Keratinocyte (primary cell): ENCODE measurements around the gene ZNF605.
"Not testable (repeated sequence)": the region's sequence is repeated elsewhere in the genome, so short reads cannot be mapped to it uniquely, and the experiment has no call there.

Experiments used
- CTCF ChIP-seq, 3 experiments: IDR thresholded peaks in 1 of 3; conservative IDR thresholded peaks in 1 of 3; optimal IDR thresholded peaks in 1 of 3; 2 replicates in 2 of 3; 3 replicates in 1 of 3; pipeline versions ENCODE3 to v1.5.1; 2011; ENCODE audit warnings: low read length in 3 of 3, mild to moderate bottlenecking in 3 of 3, moderate library complexity in 2 of 3, control low read depth in 1 of 3, inconsistent platforms in 1 of 3; ENCODE audit not compliant: insufficient read depth in 2 of 3; ENCODE audit errors: extremely low read depth in 1 of 3
- EZH2 ChIP-seq: IDR thresholded peaks from one replicate; pipeline ENCODE4 v1.6.1; 2012; ENCODE audit warnings: inconsistent platforms, mild to moderate bottlenecking, low read length, moderate library complexity

GRCh38 chr12:132874620-132875019 lies 81.5 kb downstream of the ZNF605 start:
- not testable (repeated sequence) for TF ChIP-seq CTCF (optimal IDR thresholded peaks at IDR 0.05 in 1 of 3, IDR thresholded peaks at IDR 0.05 in 1 of 3, conservative IDR thresholded peaks at IDR 0.05 in 1 of 3; ENCODE audit: extremely low read depth in 1 of 3, insufficient read depth in 2 of 3, low read length in 3 of 3); EZH2
